Amygdala (tissue), 56 donors: Measurements from ENCODE around the gene AWAT2.

Source experiments
- DNase-seq, 56 donors: peaks; one replicate each; lab custom pipeline; 2025; lab: John Stamatoyannopoulos, UW

Gene AWAT2

GRCh38 chrX:70049925-70050324, at the start of gene AWAT2:
Gene AWAT2, minus strand, starts transcription at chrX:70049938. Its CDS starts 6 bp downstream, at chrX:70049932.
- no peak for DNase-seq

- no peak for DNase-seq
Observed at GRCh38 chrX:70096052-70096451, 46.3 kb upstream of the AWAT2 start.

- no peak for DNase-seq
Observed at GRCh38 chrX:70092247-70092646, 42.5 kb upstream of the AWAT2 start.

GRCh38 chrX:70089604-70090297, 40.0 kb upstream of the AWAT2 start:
- DNase-seq, result no peak

- DNase-seq, result no peak
Observed at GRCh38 chrX:70088751-70089150, 39.0 kb upstream of the AWAT2 start.

- no peak for DNase-seq
Observed at GRCh38 chrX:70087857-70088630, 38.3 kb upstream of the AWAT2 start.

GRCh38 chrX:70084592-70085240, 35.0 kb upstream of the AWAT2 start:
- DNase-seq, result no peak

GRCh38 chrX:70082723-70083122, 33.0 kb upstream of the AWAT2 start:
- DNase-seq, result no peak

- DNase-seq, result no peak
Observed at GRCh38 chrX:70079870-70080269, 30.1 kb upstream of the AWAT2 start.

GRCh38 chrX:70079297-70079696, 29.6 kb upstream of the AWAT2 start:
- no peak for DNase-seq

- no peak for DNase-seq
Observed at GRCh38 chrX:70066646-70067045, 16.9 kb upstream of the AWAT2 start.

- DNase-seq, result no peak
Observed at GRCh38 chrX:70062961-70063550, 13.3 kb upstream of the AWAT2 start.

GRCh38 chrX:70062076-70062475, 12.3 kb upstream of the AWAT2 start, which contains the start of gene OTUD6A:
Gene OTUD6A, plus strand, starts transcription at chrX:70062457. Its CDS starts 68 bp downstream, at chrX:70062525.
- no peak for DNase-seq

GRCh38 chrX:70054391-70054790, 4.7 kb upstream of the AWAT2 start:
- DNase-seq, result no peak

- no peak for DNase-seq
Observed at GRCh38 chrX:70052895-70053615, 3.3 kb upstream of the AWAT2 start.

GRCh38 chrX:70049406-70049805, 332 bp downstream of the AWAT2 start:
- no peak for DNase-seq

- no peak for DNase-seq
Observed at GRCh38 chrX:70046978-70047377, 2.8 kb downstream of the AWAT2 start.

- DNase-seq, result no peak
Observed at GRCh38 chrX:70044541-70045245, 5.0 kb downstream of the AWAT2 start.

GRCh38 chrX:70043685-70044084, 6.1 kb downstream of the AWAT2 start:
- DNase-seq, result no peak
